ENCODE results near the gene ZNF407. TPM values are rescaled to one million over a fixed set of nuclear protein-coding genes. Genes with fewer than 3 reads are reported as not detected.

The ZNF407 gene
- total RNA-seq, 2 donors from 2014 or later: 11.7 to 22.2 TPM

- TF ChIP-seq CTCF (IDR thresholded peaks at IDR 0.05): no peak
- no peak for TF ChIP-seq POLR2A (IDR thresholded peaks at IDR 0.05)
- TF ChIP-seq POLR2AphosphoS5 (IDR thresholded peaks at IDR 0.05): no peak
- no peak for DNase-seq (ENCODE audit: low spot score)
- intact Hi-C loops (cut with DNase I): no loop called here
- no peak overlapping the region for H3K4me3 ChIP-seq
- 76% methylated on average over 7 of the region's 7 CpGs for WGBS
- no peaks in the 10 kb centered on the region for H3K36me3 ChIP-seq
- no peaks in the 10 kb centered on the region for H3K9me3 ChIP-seq
- no peaks in the 10 kb centered on the region for H3K27me3 ChIP-seq (replicated peaks; ENCODE audit: insufficient read depth)
- H3K4me1 ChIP-seq (replicated peaks): no peaks in the 10 kb centered on the region
- no peak overlapping the region for H3K27ac ChIP-seq
Observed at GRCh38 chr18:74806700-74807416, 209.2 kb downstream of the ZNF407 start.

- WGBS: 96% methylated on average over 2 of the region's 2 CpGs
Observed at GRCh38 chr18:74817576-74817975, 219.9 kb downstream of the ZNF407 start.

GRCh38 chr18:74818516-74819175 is 221.0 kb downstream of the ZNF407 start:
- no peak for DNase-seq (ENCODE audit: low spot score)
- intact Hi-C loops (cut with DNase I): no loop called here
- Histone ChIP-seq H3K27ac (no peak overlapping the region), H3K4me1 (replicated peaks) (no peaks in the 10 kb centered on the region), H3K27me3 (replicated peaks; ENCODE audit: insufficient read depth) (no peaks in the 10 kb centered on the region), H3K9me3 (no peaks in the 10 kb centered on the region), H3K4me3 (no peak overlapping the region), H3K36me3 (no peaks in the 10 kb centered on the region)
- WGBS: 95% methylated on average over 4 of the region's 4 CpGs
- no peak for TF ChIP-seq POLR2AphosphoS5 (IDR thresholded peaks at IDR 0.05)
- no peak for TF ChIP-seq POLR2A (IDR thresholded peaks at IDR 0.05)
- no peak for TF ChIP-seq CTCF (IDR thresholded peaks at IDR 0.05)

More at GRCh38 chr18:74817576-74817975, 219.9 kb downstream of the ZNF407 start:
- no peak for TF ChIP-seq CTCF (IDR thresholded peaks at IDR 0.05)
- TF ChIP-seq POLR2A (IDR thresholded peaks at IDR 0.05): no peak
- no peak for TF ChIP-seq POLR2AphosphoS5 (IDR thresholded peaks at IDR 0.05)
- Histone ChIP-seq H3K4me1 (replicated peaks) (no peaks in the 10 kb centered on the region), H3K27me3 (replicated peaks; ENCODE audit: insufficient read depth) (no peaks in the 10 kb centered on the region), H3K36me3 (no peaks in the 10 kb centered on the region), H3K27ac (no peak overlapping the region), H3K9me3 (no peaks in the 10 kb centered on the region), H3K4me3 (no peak overlapping the region)
- intact Hi-C loops (cut with DNase I): no loop called here
- DNase-seq (ENCODE audit: low spot score): no peak

- Histone ChIP-seq H3K27me3 (replicated peaks; ENCODE audit: insufficient read depth) (no peaks in the 10 kb centered on the region), H3K4me1 (replicated peaks) (no peaks in the 10 kb centered on the region), H3K27ac (no peak overlapping the region), H3K4me3 (no peak overlapping the region), H3K36me3 (no peaks in the 10 kb centered on the region), H3K9me3 (no peaks in the 10 kb centered on the region)
- intact Hi-C loops (cut with DNase I): no loop called here
- 87% methylated on average over 7 of the region's 7 CpGs for WGBS
- no peak for TF ChIP-seq CTCF (IDR thresholded peaks at IDR 0.05)
- TF ChIP-seq POLR2AphosphoS5 (IDR thresholded peaks at IDR 0.05): no peak
- no peak for TF ChIP-seq POLR2A (IDR thresholded peaks at IDR 0.05)
- no peak for DNase-seq (ENCODE audit: low spot score)
Observed at GRCh38 chr18:74819433-74820059, 221.9 kb downstream of the ZNF407 start.
